ENCODE data around the gene MMP7.

Gene MMP7

GRCh38 chr11:102476812-102477211, 53.7 kb downstream of the MMP7 start:
- TF ChIP-seq CTCF (IDR thresholded peaks at IDR 0.05; ENCODE audit: low read depth, low read length, missing control alignments), result no peak
- in situ Hi-C loops (cut with HindIII; ENCODE audit: low sequenced_read_pairs), result no loop called here
- DNase-seq (ENCODE audit: low read depth), result no peak
- H3K4me3 ChIP-seq (ENCODE audit: low read depth, low read length), result no peak overlapping the region

- no peak for TF ChIP-seq CTCF (IDR thresholded peaks at IDR 0.05; ENCODE audit: low read depth, low read length, missing control alignments)
Observed at GRCh38 chr11:102476069-102476468, 54.5 kb downstream of the MMP7 start.

GRCh38 chr11:102473543-102473942, 57.0 kb downstream of the MMP7 start:
- no peak for DNase-seq (ENCODE audit: low read depth)
- TF ChIP-seq CTCF (IDR thresholded peaks at IDR 0.05; ENCODE audit: low read depth, low read length, missing control alignments), result no peak
- in situ Hi-C loops (cut with HindIII; ENCODE audit: low sequenced_read_pairs), result no loop called here
- no peak overlapping the region for H3K4me3 ChIP-seq (ENCODE audit: low read depth, low read length)

More at GRCh38 chr11:102476069-102476468, 54.5 kb downstream of the MMP7 start:
- in situ Hi-C loops (cut with HindIII; ENCODE audit: low sequenced_read_pairs), result no loop called here
- no peak for DNase-seq (ENCODE audit: low read depth)
- H3K4me3 ChIP-seq (ENCODE audit: low read depth, low read length), result no peak overlapping the region

- TF ChIP-seq CTCF (IDR thresholded peaks at IDR 0.05; ENCODE audit: low read depth, low read length, missing control alignments), result no peak
- H3K4me3 ChIP-seq (ENCODE audit: low read depth, low read length), result no peak overlapping the region
- in situ Hi-C loops (cut with HindIII; ENCODE audit: low sequenced_read_pairs), result no loop called here
- DNase-seq (ENCODE audit: low read depth), result no peak
Observed at GRCh38 chr11:102472127-102472526, 58.4 kb downstream of the MMP7 start.

GRCh38 chr11:102471474-102471873, 59.1 kb downstream of the MMP7 start:
- in situ Hi-C loops (cut with HindIII; ENCODE audit: low sequenced_read_pairs), result no loop called here
- DNase-seq (ENCODE audit: low read depth), result no peak
- no peak overlapping the region for H3K4me3 ChIP-seq (ENCODE audit: low read depth, low read length)
- no peak for TF ChIP-seq CTCF (IDR thresholded peaks at IDR 0.05; ENCODE audit: low read depth, low read length, missing control alignments)

All from astrocyte of the cerebellum (primary cell).